ENCODE measurements around the gene PTMA. TPM values are rescaled to one million over a fixed set of nuclear protein-coding genes. Genes with fewer than 3 reads are reported as not detected.
"Not testable (repeated sequence)": the region's sequence is repeated elsewhere in the genome, so short reads cannot be mapped to it uniquely, and the experiment has no call there.

The PTMA gene
- total RNA-seq, 1 experiment from 2014 or later = 1,956 TPM

- no peak for DNase-seq (ENCODE audit: low spot score)
Observed at GRCh38 chr2:231693956-231694355, 14.4 kb upstream of the PTMA start.

GRCh38 chr2:231696004-231696367 lies 12.3 kb upstream of the PTMA start:
- DNase-seq (ENCODE audit: low spot score) = no peak

- no peak for DNase-seq (ENCODE audit: low spot score)
Observed at GRCh38 chr2:231699006-231699405, 9.3 kb upstream of the PTMA start.

GRCh38 chr2:231701456-231702373 lies 6.6 kb upstream of the PTMA start:
- DNase-seq (ENCODE audit: low spot score) = peak; percentile 71

- no peak for DNase-seq (ENCODE audit: low spot score)
Observed at GRCh38 chr2:231704017-231704416, 4.3 kb upstream of the PTMA start.

GRCh38 chr2:231706731-231707624 lies 1.3 kb upstream of the PTMA start:
- DNase-seq (ENCODE audit: low spot score) = peak; percentile 98

GRCh38 chr2:231707625-231707926 lies 749 bp upstream of the PTMA start:
- peak; percentile 34 for DNase-seq (ENCODE audit: low spot score)

GRCh38 chr2:231708773-231709635 lies 679 bp downstream of the PTMA start:
- peak; percentile 35 for DNase-seq (ENCODE audit: low spot score)

GRCh38 chr2:231709636-231709980 lies 1.3 kb downstream of the PTMA start:
- DNase-seq (ENCODE audit: low spot score) = peak; percentile 10

- peak; percentile 64 for DNase-seq (ENCODE audit: low spot score)
Observed at GRCh38 chr2:231709981-231710798, 1.9 kb downstream of the PTMA start.

- no peak for DNase-seq (ENCODE audit: low spot score)
Observed at GRCh38 chr2:231710799-231711676, 2.7 kb downstream of the PTMA start.

- DNase-seq (ENCODE audit: low spot score) = no peak
Observed at GRCh38 chr2:231711677-231712450, 3.5 kb downstream of the PTMA start.

GRCh38 chr2:231712451-231713021 lies 4.2 kb downstream of the PTMA start:
- not testable (repeated sequence) for DNase-seq (ENCODE audit: low spot score)

- DNase-seq (ENCODE audit: low spot score) = not testable (repeated sequence)
Observed at GRCh38 chr2:231713406-231713729, 5.0 kb downstream of the PTMA start.

- DNase-seq (ENCODE audit: low spot score) = peak; percentile 87
Observed at GRCh38 chr2:231713730-231714638, 5.7 kb downstream of the PTMA start.

- DNase-seq (ENCODE audit: low spot score) = no peak
Observed at GRCh38 chr2:231714639-231715498, 6.5 kb downstream of the PTMA start.

- no peak for DNase-seq (ENCODE audit: low spot score)
Observed at GRCh38 chr2:231715499-231715837, 7.1 kb downstream of the PTMA start.

Data from H4 (cell line).